Activated naive CD8-positive, alpha-beta T cell treated with anti-CD3 and anti-CD28 coated beads for 36 hours (primary cell): ENCODE measurements around the gene SPDEF. TPM values are rescaled to one million over a fixed set of nuclear protein-coding genes. Genes with fewer than 3 reads are reported as not detected.

Experiments
- DNase-seq: peaks from one replicate; pipeline ENCODE4 v3.0.0; 2021
- H3K27ac Mint-ChIP-seq: one replicate; pipeline ENCODE4 v1.8.0; 2022; ENCODE audit warnings: mild to moderate bottlenecking, moderate library complexity, mixed read lengths
- H3K27me3 Mint-ChIP-seq: one replicate; pipeline ENCODE4 v1.8.0; 2022; ENCODE audit warnings: mild to moderate bottlenecking, mixed read lengths
- H3K36me3 Mint-ChIP-seq: one replicate; pipeline ENCODE4 v1.8.0; 2021; ENCODE audit warnings: mild to moderate bottlenecking, mixed read lengths
- H3K4me1 Mint-ChIP-seq: one replicate; pipeline ENCODE4 v1.8.0; 2021; ENCODE audit warnings: mixed read lengths
- H3K4me3 Mint-ChIP-seq: one replicate; pipeline ENCODE4 v1.8.0; 2022; ENCODE audit warnings: mild to moderate bottlenecking, moderate library complexity, mixed read lengths
- H3K9me3 Mint-ChIP-seq: one replicate; pipeline ENCODE4 v1.8.0; 2022; ENCODE audit warnings: mixed read lengths
- total RNA-seq, 2 experiments: library from RNA; stranded (reverse); gene quantifications; one replicate each; pipeline ENCODE4 v1.2.3, GENCODE V29; 2021

The SPDEF gene
- total RNA-seq, 2 experiments from 2014 or later, result not detected

DNA sequence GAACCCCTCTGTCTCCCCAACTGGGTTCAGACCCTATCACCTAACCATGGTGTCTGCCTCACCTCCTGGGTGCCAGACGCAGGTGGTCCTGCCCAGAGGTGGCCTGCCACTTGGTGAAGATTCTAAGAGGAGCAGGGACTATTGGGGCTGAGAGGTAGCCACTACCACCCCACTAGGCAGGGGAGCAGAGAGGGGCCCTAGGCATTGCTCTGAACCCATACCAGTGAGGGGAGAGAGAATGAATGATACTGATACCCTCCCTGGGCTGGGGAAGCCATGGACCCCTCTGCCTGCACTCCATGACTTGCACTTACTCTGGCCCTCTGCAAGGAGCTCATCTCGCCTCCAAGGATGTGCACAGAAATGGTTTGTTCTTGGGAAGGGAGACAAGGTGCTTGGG, 31.7 kb upstream of the SPDEF start:
- no peak overlapping the region for H3K4me3 Mint-ChIP-seq
- H3K27ac Mint-ChIP-seq, result no peak overlapping the region
- H3K27me3 Mint-ChIP-seq, result no peaks in the 10 kb centered on the region
- H3K36me3 Mint-ChIP-seq, result peaks cover 2% of the 10 kb centered on the region
- no peaks in the 10 kb centered on the region for H3K9me3 Mint-ChIP-seq
- DNase-seq, result no peak
- H3K4me1 Mint-ChIP-seq, result peaks cover 11% of the 10 kb centered on the region

DNA sequence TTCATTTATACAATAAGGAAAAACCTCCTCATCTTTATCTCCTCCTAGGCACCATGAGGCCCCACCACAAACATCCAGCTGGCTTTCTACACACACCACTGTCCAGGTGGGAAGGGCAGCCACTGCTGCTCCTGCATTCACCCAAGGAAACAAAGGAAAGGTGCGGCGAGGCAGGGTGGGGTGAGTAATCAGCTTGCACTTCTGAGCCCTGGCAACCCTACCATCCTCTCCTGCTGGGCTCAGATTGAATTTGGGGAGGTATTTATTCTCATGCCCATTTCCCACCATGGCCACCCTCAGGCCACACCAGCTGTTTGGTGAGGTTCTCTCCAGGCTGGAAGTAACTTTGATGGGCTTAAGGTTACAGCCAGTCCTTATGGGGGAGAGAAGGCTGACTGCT, 31.2 kb upstream of the SPDEF start:
- Mint-ChIP-seq H3K27ac (no peak overlapping the region), H3K4me1 (peaks cover 9% of the 10 kb centered on the region), H3K27me3 (no peaks in the 10 kb centered on the region), H3K9me3 (no peaks in the 10 kb centered on the region), H3K36me3 (peaks cover 2% of the 10 kb centered on the region), H3K4me3 (no peak overlapping the region)
- DNase-seq, result no peak

DNA sequence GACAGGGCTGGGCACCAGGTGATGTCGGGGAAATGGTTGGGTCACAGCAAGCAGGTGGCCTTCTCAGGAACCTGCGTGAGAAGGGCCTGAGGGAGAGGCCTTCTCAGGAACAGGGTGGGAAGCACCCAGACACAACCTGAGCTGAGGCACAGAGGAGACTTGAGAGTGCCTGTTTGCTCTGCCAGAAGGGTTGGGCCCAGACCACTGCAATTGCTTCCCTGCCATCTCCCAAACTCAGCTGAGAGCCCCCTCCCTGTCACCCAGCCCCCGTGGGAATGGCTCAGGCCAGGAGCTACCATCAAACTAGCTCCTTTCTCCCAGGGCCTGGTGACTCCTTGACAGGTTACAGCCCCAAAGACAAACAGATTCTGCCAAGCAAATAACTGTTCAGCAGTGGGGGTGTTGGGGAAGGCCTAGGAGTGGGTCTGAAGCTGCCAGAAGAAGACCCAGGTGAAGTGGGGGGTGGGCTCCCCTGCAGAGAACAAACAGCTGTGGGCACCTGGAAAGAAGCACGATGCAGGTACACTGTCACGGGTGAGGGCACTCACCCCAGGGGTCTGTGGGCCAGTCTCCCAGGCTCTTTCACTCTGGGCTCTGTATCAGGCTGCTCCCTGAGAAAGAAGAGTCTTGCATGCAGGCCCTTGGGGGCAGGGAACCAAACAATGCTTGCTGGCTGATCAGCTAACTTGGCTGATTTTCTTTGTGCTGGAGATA, 30.4 kb upstream of the SPDEF start:
- Mint-ChIP-seq H3K4me3 (no peak overlapping the region), H3K4me1 (peaks cover 2% of the 10 kb centered on the region), H3K27ac (no peak overlapping the region), H3K9me3 (no peaks in the 10 kb centered on the region), H3K27me3 (no peaks in the 10 kb centered on the region), H3K36me3 (peaks cover 2% of the 10 kb centered on the region)
- DNase-seq, result no peak

DNA sequence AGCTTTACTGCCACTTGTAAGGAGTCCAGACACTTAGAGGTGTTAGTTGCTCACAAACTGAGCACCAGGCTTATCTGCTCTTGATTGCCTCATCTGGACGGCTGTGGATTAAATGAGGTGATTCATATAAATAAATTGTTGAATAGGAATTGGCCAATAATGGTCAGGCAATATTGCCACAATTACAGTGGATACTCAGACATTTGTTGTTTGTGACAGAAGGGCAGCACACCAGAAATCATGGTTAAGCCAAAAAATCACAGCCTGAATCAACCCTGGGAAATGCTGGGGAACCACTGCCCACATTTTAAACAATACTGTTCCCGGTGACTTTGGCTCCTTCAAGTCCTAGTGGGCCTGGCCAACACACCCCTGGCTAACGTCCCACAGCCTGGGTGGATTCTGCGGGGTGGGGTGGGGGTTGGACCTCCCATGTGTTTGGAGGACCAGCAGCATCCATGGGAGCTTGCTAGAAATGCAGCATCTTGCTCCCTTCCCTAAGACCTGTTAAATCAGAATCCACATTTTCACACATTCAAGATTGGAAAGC, 29.5 kb upstream of the SPDEF start:
- Mint-ChIP-seq H3K27me3 (no peaks in the 10 kb centered on the region), H3K27ac (no peak overlapping the region), H3K4me1 (peaks cover 2% of the 10 kb centered on the region), H3K36me3 (peaks cover 2% of the 10 kb centered on the region), H3K9me3 (no peaks in the 10 kb centered on the region), H3K4me3 (no peak overlapping the region)
- DNase-seq, result no peak

DNA sequence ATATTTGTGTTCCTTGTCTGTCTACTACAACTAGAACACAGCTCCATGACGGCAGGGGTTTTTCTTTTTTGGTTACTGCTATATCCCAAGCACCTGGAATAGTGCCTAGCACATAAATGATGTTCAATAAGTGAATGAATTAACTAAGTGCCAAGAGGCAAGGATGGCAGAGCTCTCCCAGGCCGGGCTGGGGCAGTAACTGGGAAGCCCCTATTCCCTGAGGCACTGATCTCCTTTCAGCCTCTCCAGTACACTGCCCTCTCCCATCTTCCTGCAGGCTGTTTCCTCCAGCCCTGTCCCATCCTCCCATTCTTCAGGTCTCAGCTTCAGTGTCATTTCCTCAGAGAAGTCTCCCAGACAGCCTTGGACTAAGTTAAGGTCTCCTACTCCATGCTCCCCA, 29.0 kb upstream of the SPDEF start:
- H3K27ac Mint-ChIP-seq, result no peak overlapping the region
- H3K4me3 Mint-ChIP-seq, result no peak overlapping the region
- DNase-seq, result no peak
- H3K27me3 Mint-ChIP-seq, result no peaks in the 10 kb centered on the region
- no peaks in the 10 kb centered on the region for H3K9me3 Mint-ChIP-seq
- H3K36me3 Mint-ChIP-seq, result peaks cover 2% of the 10 kb centered on the region
- peaks cover 2% of the 10 kb centered on the region for H3K4me1 Mint-ChIP-seq

DNA sequence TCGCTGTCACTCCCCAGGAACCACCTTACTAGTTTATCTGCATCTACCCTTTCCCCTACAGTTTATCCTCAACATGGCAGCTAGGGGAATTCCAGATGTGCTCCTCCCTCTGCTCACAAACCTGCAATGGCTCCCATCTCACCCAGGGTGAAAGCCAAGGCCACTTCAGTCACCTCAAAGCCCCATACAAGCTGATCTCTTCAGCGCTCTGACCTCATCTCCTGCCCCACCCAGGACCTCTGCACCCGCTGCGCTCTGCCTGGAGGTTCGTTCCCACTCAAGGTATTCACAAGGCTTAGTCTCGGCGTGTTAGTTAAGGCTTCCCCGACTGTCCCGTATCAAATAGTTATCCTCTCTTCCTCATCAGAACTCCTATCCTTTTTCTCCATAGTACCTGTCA, 28.6 kb upstream of the SPDEF start:
- no peaks in the 10 kb centered on the region for H3K9me3 Mint-ChIP-seq
- DNase-seq, result no peak
- no peak overlapping the region for H3K4me3 Mint-ChIP-seq
- peaks cover 2% of the 10 kb centered on the region for H3K4me1 Mint-ChIP-seq
- H3K36me3 Mint-ChIP-seq, result peaks cover 1% of the 10 kb centered on the region
- H3K27ac Mint-ChIP-seq, result no peak overlapping the region
- no peaks in the 10 kb centered on the region for H3K27me3 Mint-ChIP-seq

DNA sequence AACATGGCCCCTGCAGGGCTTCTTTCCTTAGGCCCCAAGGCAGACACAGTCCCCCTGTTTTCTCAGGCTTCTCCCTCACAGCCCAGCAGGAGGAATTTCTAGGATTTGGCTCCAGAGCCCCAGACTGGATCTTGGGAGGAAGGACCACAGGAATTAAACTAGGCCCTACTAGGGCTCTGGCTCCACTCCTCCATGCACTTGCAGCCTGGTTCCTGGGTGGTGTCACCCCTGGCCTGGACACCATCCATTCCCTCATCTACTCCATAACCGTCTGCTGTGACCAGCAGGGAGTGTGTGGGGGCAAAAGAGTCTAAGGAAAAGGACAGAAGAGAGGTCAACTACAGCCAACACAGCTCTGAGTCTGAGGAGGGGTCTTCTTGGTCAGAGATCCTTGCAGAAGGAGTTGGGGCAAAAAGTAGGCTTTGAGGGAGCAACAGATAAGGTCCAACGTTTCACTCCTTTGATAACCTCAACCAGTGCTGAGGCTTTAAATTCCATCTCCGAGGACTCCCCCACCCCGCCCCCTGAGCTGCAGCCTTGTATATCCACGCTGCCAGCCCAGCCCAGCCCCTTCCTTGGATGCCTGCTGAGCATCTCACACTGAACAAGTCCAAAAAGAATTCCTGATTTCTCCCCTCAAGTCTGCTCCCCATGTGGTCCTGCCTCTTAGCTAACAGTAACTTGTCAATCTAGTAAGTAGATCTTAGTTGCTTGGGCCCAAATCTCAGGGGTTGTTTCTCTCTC, 27.9 kb upstream of the SPDEF start:
- no peak for DNase-seq
- Mint-ChIP-seq H3K4me3 (no peak overlapping the region), H3K9me3 (no peaks in the 10 kb centered on the region), H3K27me3 (no peaks in the 10 kb centered on the region), H3K4me1 (peaks cover 2% of the 10 kb centered on the region), H3K27ac (no peak overlapping the region), H3K36me3 (no peaks in the 10 kb centered on the region)

DNA sequence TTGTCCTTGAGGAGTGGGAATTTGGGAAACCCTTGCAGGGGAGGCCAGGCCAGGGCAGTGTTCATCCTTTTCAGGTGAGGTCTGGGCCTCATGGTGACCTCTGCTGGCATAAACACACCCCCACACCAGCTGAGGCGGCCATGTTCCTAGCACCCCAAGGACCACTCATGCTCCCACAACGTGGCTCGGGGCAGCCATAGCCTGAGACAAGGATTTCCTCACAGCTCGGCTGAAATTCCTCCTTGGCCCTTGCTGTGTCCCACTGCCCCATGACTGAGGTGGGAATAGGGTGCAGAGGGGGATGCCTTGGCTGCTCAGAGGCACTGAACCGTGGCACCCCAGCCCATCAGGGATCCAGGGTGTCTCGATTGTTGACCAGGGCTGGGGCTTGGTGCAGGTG, 27.3 kb upstream of the SPDEF start:
- Mint-ChIP-seq H3K27me3 (no peaks in the 10 kb centered on the region), H3K4me3 (no peak overlapping the region), H3K36me3 (no peaks in the 10 kb centered on the region), H3K27ac (no peak overlapping the region), H3K4me1 (peaks cover 2% of the 10 kb centered on the region), H3K9me3 (no peaks in the 10 kb centered on the region)
- no peak for DNase-seq

DNA sequence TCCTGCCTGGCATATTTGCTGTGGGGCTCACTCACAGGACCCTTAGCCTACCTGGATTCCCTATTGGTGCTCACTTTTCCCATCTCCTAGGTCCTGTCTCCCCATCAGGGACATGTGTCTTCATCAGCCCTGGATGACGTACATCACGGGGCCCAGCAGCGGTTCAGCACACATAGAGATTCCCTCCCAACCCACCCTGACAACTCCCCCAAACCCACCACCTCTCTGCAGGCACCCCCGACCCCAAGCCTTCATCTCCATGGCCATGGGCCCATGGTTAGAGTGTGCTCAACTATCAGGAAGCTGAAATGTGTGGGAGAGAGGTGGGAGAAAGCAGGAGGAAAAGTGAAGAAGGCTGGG, 25.4 kb upstream of the SPDEF start:
- Mint-ChIP-seq H3K4me3 (no peak overlapping the region), H3K36me3 (no peaks in the 10 kb centered on the region), H3K27ac (no peak overlapping the region), H3K27me3 (no peaks in the 10 kb centered on the region), H3K4me1 (peaks cover 3% of the 10 kb centered on the region), H3K9me3 (no peaks in the 10 kb centered on the region)
- no peak for DNase-seq

DNA sequence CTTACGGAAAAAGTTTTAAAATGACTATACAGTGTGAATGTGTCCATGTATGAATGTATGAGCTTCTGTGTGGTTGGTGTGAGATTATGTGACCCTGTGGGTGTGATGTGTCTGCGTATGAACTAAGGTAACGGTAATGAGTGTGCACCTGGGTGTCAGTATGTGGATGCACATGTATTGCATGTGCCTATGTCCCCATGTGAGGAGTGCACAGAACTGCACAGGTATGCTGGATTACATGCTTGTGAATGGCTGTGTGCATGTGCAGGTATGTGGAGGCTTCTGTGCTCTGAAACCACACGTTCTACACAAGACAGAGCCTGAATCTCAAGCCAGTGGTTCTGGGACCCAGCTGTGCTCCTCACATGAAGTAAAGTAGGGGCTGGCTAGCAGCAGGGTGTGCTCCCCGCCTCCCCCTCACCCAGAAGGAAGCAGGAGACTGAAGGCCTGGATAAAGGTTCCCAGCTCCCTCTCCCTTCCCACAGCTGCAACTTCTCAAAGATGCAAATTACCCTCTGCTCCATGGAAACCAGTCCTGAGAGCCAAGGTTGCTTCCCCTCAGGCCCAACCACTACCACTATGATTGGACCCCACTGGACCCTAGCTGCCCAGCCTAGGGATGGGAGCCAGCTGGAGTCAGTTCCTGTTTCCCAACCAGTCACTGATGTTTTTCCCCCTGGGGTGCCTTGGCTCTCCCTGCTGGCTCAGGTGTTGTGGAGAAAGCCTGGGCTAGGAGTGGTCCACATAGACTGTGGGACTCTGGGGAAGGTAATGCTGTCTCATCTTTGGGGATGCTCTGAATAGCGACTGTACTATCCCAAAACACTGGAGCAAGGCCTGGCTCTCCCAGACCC, 24.8 kb upstream of the SPDEF start:
- Mint-ChIP-seq H3K4me1 (peaks cover 4% of the 10 kb centered on the region), H3K27ac (no peak overlapping the region), H3K27me3 (no peaks in the 10 kb centered on the region), H3K9me3 (no peaks in the 10 kb centered on the region), H3K36me3 (no peaks in the 10 kb centered on the region), H3K4me3 (no peak overlapping the region)
- no peak for DNase-seq

DNA sequence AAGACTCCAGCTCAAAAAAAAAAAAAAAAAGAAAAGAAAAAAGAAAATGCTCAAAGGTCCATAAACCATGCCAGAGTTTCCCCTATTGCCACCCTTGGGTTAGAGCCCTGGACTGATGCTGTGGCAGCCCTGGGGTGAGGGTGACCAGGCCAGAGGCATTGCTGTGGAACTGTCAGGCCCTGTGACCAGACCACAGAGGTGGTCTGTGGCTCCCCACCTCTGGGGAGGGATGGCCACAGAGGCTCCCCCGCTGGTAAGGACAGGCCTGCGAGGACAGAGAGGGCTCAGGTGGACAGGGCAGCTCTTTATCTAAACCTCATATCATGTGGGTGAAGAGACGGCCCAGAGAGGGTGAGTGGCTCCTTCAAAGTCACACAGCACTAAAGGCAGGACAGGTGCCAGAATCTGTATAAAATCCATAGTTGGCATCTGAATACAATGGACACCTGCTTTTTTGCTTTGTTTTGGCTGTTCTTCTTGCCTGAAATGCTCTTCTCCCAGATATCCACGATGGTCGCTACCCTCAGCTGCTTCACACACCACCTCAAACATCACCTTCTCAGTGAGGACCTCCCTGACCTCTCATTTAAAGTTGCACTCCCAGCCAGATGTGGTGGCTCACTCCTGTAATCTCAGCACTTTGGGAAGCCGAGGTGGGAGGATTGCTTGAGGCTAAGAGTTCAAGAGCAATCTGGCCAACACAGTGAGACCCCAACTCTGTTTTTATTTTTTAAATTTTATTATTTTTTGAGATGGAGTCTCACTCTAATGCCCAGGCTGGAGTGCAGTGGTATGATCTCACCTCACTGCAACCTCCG, 22.5 kb upstream of the SPDEF start:
- no peaks in the 10 kb centered on the region for H3K9me3 Mint-ChIP-seq
- no peak overlapping the region for H3K27ac Mint-ChIP-seq
- H3K4me1 Mint-ChIP-seq, result peaks cover 4% of the 10 kb centered on the region

DNA sequence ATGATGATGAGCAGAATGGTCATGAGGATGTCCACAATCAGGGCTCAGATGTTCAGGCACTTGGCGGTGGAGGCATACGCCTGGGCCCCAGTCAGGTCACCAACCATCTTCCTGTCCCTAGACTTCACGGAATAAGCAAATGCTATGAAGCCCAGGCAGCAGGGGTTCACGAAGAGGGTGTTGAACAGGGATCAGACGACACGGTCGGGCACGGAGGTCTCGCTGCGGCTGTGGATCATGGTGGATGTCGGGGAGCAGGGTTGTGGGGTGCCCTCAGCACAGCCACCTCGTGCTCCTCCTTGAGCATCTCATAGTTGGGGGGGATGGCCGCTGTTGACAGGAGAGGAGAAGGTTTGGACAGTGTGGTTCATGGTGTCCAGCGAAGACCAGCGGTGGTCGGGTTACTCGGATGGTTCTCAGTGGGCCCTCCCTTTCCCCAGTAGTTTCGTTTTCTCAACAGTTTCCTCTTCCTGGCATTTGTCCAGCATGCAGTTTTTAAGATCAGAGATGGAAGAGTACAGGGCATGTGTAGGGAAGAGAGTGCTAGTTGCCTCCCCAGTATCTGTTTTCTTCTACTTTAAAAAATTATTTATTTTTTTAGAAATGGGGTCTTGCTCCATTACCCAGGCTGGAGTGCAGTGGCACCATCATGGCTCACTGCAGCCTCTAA, 20.3 kb upstream of the SPDEF start:
- Mint-ChIP-seq H3K27me3 (no peaks in the 10 kb centered on the region), H3K27ac (no peak overlapping the region), H3K4me1 (peaks cover 2% of the 10 kb centered on the region), H3K9me3 (no peaks in the 10 kb centered on the region), H3K36me3 (no peaks in the 10 kb centered on the region), H3K4me3 (no peak overlapping the region)
- no peak for DNase-seq

More for the DNA sequence above, 22.5 kb upstream of the SPDEF start:
- H3K27me3 Mint-ChIP-seq, result no peaks in the 10 kb centered on the region
- no peak overlapping the region for H3K4me3 Mint-ChIP-seq
- H3K36me3 Mint-ChIP-seq, result no peaks in the 10 kb centered on the region
- no peak for DNase-seq

DNA sequence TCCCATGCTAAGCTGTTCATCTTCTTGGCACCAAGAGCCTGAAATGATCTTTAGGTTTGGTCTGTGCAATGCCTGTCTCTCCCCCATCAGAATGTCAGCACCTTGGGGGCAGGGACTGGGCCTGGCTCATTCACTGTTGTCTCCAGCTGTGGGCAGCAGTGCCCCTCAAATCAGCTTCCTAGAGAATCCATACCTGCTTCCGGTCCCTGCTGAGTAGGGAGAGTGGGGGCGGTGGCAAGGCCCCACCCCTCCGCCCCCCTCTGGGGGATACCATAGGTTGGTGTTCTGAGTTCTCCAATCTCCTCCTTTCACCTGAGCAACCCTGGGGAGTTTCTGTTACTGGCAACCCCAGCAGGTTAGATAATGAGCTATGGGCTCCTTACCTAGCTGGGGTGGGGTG, 19.2 kb upstream of the SPDEF start:
- Mint-ChIP-seq H3K27me3 (no peaks in the 10 kb centered on the region), H3K36me3 (no peaks in the 10 kb centered on the region), H3K27ac (no peak overlapping the region), H3K4me3 (no peak overlapping the region), H3K4me1 (peaks cover 2% of the 10 kb centered on the region), H3K9me3 (no peaks in the 10 kb centered on the region)
- no peak for DNase-seq

DNA sequence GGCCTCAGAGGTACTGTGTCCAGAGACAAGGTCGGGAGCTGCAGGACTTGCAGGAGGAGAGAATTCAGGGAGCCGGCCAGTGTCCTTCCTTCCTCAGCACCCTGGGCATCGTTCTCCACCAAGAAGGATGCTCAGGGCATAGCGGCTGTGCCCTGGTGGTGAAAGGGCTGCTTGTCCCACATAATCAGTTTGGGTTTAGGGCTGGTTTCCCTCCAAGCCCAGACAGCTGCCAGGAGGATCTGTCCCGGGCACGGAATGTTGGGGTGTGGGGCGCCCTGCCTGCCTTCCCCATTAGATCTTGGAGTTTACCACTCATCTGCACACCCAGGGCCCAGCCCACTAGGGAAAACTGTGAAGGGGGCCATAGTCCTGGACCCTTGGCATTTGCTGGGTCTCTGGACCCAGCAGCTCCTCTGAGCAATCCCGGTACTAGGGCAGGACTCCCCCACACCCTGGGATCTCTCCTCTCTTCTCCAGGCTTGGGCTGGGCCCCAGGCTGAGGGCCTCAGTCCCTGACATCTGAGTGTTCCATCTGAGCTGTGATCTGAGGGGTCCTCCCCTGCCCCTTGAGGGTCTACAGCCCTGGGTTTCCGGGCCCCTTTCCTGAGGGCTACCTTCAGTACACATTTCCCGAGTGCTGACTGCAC, 18.6 kb upstream of the SPDEF start:
- no peak overlapping the region for H3K27ac Mint-ChIP-seq
- H3K36me3 Mint-ChIP-seq, result no peaks in the 10 kb centered on the region
- no peak overlapping the region for H3K4me3 Mint-ChIP-seq
- DNase-seq, result no peak
- H3K27me3 Mint-ChIP-seq, result no peaks in the 10 kb centered on the region
- H3K4me1 Mint-ChIP-seq, result peaks cover 2% of the 10 kb centered on the region
- no peaks in the 10 kb centered on the region for H3K9me3 Mint-ChIP-seq
